Measurements from ENCODE around the gene MAPK8IP3. TPM values are rescaled to one million over a fixed set of nuclear protein-coding genes. Genes with fewer than 3 reads are reported as not detected.

MAPK8IP3 gene
- total RNA-seq, 2 donors from 2014 or later: 44.0 to 62.6 TPM

- no peaks in the 10 kb centered on the region for H3K36me3 ChIP-seq
- no peak overlapping the region for H3K4me3 ChIP-seq
- H3K9ac ChIP-seq (ENCODE audit: low read depth in 2 of 2, low read length in 2 of 2): no peak overlapping the region
- peak; percentile 17 for DNase-seq
- H3K27ac ChIP-seq: no peak overlapping the region
- intact Hi-C loops (cut with DNase I): no loop called here
- no peaks in the 10 kb centered on the region for H3K4me1 ChIP-seq
- no peak for TF ChIP-seq CTCF (IDR thresholded peaks at IDR 0.05)
- no peaks in the 10 kb centered on the region for H3K27me3 ChIP-seq
- no peaks in the 10 kb centered on the region for H3K9me3 ChIP-seq
These were observed 83.6 kb downstream of the MAPK8IP3 start for GRCh38 chr16:1789643-1790045.

GRCh38 chr16:1790261-1790610 is 84.2 kb downstream of the MAPK8IP3 start:
- intact Hi-C loops (cut with DNase I): no loop called here
- no peak for TF ChIP-seq CTCF (IDR thresholded peaks at IDR 0.05)
- DNase-seq: no peak
- Histone ChIP-seq H3K27ac (no peak overlapping the region), H3K36me3 (no peaks in the 10 kb centered on the region), H3K4me1 (no peaks in the 10 kb centered on the region), H3K9ac (ENCODE audit: low read depth in 2 of 2, low read length in 2 of 2) (no peak overlapping the region), H3K27me3 (no peaks in the 10 kb centered on the region), H3K4me3 (no peak overlapping the region), H3K9me3 (no peaks in the 10 kb centered on the region)

- intact Hi-C loops (cut with DNase I): no loop called here
- H3K36me3 ChIP-seq: no peaks in the 10 kb centered on the region
- H3K27me3 ChIP-seq: no peaks in the 10 kb centered on the region
- H3K4me3 ChIP-seq: no peak overlapping the region
- H3K27ac ChIP-seq: no peak overlapping the region
- no peaks in the 10 kb centered on the region for H3K9me3 ChIP-seq
- no peaks in the 10 kb centered on the region for H3K4me1 ChIP-seq
- H3K9ac ChIP-seq (ENCODE audit: low read depth in 2 of 2, low read length in 2 of 2): no peak overlapping the region
- peak; percentile 15 for DNase-seq
- no peak for TF ChIP-seq CTCF (IDR thresholded peaks at IDR 0.05)
These were observed 84.7 kb downstream of the MAPK8IP3 start for GRCh38 chr16:1790611-1791255.

- Histone ChIP-seq H3K4me1 (no peaks in the 10 kb centered on the region), H3K27me3 (no peaks in the 10 kb centered on the region), H3K9me3 (no peaks in the 10 kb centered on the region), H3K9ac (ENCODE audit: low read depth in 2 of 2, low read length in 2 of 2) (no peak overlapping the region), H3K27ac (no peak overlapping the region), H3K4me3 (no peak overlapping the region), H3K36me3 (no peaks in the 10 kb centered on the region)
- intact Hi-C loops (cut with DNase I): no loop called here
- peak; percentile 12 for DNase-seq
- no peak for TF ChIP-seq CTCF (IDR thresholded peaks at IDR 0.05)
These were observed 85.4 kb downstream of the MAPK8IP3 start for GRCh38 chr16:1791256-1791942.

GRCh38 chr16:1791943-1792812 is 86.2 kb downstream of the MAPK8IP3 start:
- H3K27ac ChIP-seq: no peak overlapping the region
- peak; percentile 27 for DNase-seq
- H3K27me3 ChIP-seq: no peaks in the 10 kb centered on the region
- TF ChIP-seq CTCF (IDR thresholded peaks at IDR 0.05): no peak
- intact Hi-C loops (cut with DNase I): no loop called here
- H3K9ac ChIP-seq (ENCODE audit: low read depth in 2 of 2, low read length in 2 of 2): no peak overlapping the region
- no peak overlapping the region for H3K4me3 ChIP-seq
- H3K9me3 ChIP-seq: no peaks in the 10 kb centered on the region
- no peaks in the 10 kb centered on the region for H3K36me3 ChIP-seq
- H3K4me1 ChIP-seq: no peaks in the 10 kb centered on the region

All from colonic mucosa (tissue), 4 donors.